GM18870 (cell line): ENCODE data around the gene EDA2R.

Source experiments
- ATAC-seq: cut with Tn5 transposase; IDR thresholded peaks from one replicate; pipeline ENCODE4 v1.9.1; 2021; ENCODE audit warnings: moderate library complexity; ENCODE audit not compliant: unreplicated experiment

The EDA2R gene

DNA sequence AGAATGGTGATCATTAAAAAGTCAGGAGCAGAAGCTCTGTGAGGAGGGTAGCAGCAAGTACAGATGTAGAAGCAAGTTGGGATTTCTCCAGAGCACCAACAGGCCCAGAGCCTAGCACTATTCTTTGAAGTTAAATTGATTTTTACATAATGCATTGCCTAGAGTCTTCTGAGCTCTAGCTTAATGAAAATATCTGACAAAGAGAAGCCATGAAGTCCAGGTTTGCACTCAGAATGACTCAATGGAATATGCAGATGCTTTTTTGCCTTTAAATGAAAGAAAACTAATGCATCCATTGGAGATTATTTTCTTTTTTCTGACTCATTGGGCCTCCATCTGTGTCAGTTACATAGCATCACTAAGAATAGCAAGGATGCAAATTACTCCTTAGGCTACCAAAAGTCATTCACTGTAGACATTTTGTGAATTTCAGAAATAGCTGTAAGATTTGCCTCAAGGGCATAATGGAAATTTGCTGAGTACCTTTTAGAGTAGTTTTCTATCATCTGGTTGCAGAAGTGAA is 91.0 kb downstream of the EDA2R start:
- no peak for ATAC-seq
